ENCODE results near the gene ZNF524. TPM values are rescaled to one million over a fixed set of nuclear protein-coding genes. Genes with fewer than 3 reads are reported as not detected.

The ZNF524 gene
- total and polyA plus RNA-seq, 7 donors: 24.5 to 49.2 (median 37.1) TPM

DNA sequence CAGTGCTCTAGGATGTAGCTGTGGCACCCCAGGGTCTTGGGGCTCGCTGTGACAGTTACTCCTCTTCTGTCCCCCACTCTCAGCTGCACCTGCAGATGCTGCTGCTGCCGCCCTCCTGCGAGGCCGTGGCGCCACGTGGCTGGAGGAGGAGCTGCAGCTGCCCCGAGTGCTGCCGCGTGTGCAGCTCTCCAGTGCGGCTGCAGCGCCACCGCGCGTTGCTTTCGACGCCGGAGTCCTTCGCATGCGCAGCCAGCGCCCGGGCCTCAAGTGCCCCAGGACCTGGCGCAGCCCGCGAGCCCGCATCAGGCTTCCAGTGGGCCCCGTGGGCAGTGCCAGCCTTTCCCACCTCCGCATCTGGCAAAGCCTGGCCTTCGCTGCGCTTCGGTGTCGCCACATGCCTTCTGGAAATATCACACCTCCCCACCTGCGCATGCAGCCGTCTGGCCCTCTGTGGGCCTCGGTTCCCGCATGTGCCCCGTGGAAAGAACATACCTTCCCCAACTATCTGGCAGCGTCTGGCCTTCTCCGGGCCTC is 40.0 kb downstream of the ZNF524 start:
- peak overlapping the region; percentile 84 to 98 (median 97) for H3K27ac ChIP-seq
- 27 to 45% methylated on average over 38 of the region's 38 CpGs for WGBS, 2 donors

DNA sequence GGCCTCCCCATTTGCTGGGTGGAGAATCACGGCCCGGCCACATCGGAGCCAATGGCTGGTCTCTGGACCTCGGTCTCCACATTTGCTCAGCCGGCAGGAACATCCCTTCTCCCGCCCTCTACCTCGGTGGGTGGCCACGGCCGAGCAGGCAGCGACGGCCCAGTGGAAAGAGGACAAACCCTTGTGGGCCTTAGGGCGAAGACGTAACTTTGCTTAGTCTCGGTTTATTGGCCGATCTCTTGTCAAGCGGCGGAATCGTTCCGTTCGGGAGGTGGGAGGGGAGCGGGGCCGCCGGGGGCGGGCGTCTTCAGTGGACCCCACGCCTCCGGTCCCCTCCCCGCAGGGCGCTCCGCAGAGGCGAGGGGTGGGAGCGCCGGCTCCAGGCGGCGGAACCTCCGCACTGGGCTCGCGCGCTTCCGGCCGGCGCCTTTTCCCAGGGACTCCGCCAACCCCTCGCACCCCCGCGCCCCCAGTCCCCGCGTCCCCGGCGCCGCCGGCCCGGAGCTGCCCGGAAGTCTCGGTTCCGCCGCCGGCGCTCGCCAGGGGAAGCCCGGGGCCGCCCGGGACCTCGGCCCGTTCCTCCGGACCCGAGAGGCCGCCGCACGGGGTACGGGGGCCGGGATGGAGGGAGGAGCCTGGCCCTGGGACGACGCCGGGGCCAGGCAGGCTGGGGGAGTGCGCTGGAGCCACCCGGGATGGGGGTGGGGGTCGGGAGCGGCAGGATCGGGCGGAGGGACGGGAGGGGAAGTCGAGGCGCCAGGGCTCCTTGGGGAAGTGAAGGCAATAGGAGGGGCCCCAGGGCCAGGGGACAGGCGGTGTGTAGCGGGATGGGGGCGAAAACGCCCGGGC is 40.7 kb downstream of the ZNF524 start, which contains the start of gene ZNF580:
ZNF580 (plus strand) TSS at position 426 of the 849 bp plus-strand sequence. CDS start 1,507 bp downstream, outside the sequence.
- no peaks in the 10 kb centered on the region for H3K27me3 ChIP-seq
- TF ChIP-seq, protein P1, sequence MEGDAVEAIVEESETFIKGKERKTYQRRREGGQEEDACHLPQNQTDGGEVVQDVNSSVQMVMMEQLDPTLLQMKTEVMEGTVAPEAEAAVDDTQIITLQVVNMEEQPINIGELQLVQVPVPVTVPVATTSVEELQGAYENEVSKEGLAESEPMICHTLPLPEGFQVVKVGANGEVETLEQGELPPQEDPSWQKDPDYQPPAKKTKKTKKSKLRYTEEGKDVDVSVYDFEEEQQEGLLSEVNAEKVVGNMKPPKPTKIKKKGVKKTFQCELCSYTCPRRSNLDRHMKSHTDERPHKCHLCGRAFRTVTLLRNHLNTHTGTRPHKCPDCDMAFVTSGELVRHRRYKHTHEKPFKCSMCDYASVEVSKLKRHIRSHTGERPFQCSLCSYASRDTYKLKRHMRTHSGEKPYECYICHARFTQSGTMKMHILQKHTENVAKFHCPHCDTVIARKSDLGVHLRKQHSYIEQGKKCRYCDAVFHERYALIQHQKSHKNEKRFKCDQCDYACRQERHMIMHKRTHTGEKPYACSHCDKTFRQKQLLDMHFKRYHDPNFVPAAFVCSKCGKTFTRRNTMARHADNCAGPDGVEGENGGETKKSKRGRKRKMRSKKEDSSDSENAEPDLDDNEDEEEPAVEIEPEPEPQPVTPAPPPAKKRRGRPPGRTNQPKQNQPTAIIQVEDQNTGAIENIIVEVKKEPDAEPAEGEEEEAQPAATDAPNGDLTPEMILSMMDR (IDR thresholded peaks at IDR 0.05): no peak
- TF ChIP-seq POLR2A (IDR thresholded peaks at IDR 0.05): no peak
- TF ChIP-seq POLR2AphosphoS5 (IDR thresholded peaks at IDR 0.05): peak in 2 of 4 donors; percentile 39 to 44
- peak; percentile 83 for DNase-seq
- WGBS, 2 donors: 1% methylated on average over 89 of the region's 89 CpGs
- intact Hi-C loops (cut with DNase I): no loop called here
- peaks cover 0 to 83% (median 77%) of the 10 kb centered on the region in 4 donors for H3K4me1 ChIP-seq
- peaks cover 0 to 19% (median 2%) of the 10 kb centered on the region in 4 donors for H3K36me3 ChIP-seq
- peak within 1 kb of the TSS; percentile 84 to 98 (median 97) for H3K27ac ChIP-seq
- H3K9me3 ChIP-seq: no peaks in the 10 kb centered on the region
- H3K4me3 ChIP-seq: peak within 1 kb of the TSS; percentile 78 to 99 (median 85)

More for the DNA sequence above, 40.0 kb downstream of the ZNF524 start:
- H3K4me3 ChIP-seq: peak overlapping the region; percentile 78 to 99 (median 85)
- intact Hi-C loops (cut with DNase I): no loop called here
- H3K36me3 ChIP-seq: peaks cover 0 to 12% (median under 1%) of the 10 kb centered on the region in 4 donors
- H3K4me1 ChIP-seq: peaks cover 0 to 86% (median 80%) of the 10 kb centered on the region in 4 donors
- no peak for TF ChIP-seq POLR2A (IDR thresholded peaks at IDR 0.05)
- TF ChIP-seq POLR2AphosphoS5 (IDR thresholded peaks at IDR 0.05): peak in 2 of 4 donors; percentile 8 to 37
- TF ChIP-seq, protein P1 (IDR thresholded peaks at IDR 0.05): peak; percentile 24 to 43 (median 34)
- DNase-seq: peak; percentile 83
- H3K27me3 ChIP-seq: no peaks in the 10 kb centered on the region
- H3K9me3 ChIP-seq: no peaks in the 10 kb centered on the region

DNA sequence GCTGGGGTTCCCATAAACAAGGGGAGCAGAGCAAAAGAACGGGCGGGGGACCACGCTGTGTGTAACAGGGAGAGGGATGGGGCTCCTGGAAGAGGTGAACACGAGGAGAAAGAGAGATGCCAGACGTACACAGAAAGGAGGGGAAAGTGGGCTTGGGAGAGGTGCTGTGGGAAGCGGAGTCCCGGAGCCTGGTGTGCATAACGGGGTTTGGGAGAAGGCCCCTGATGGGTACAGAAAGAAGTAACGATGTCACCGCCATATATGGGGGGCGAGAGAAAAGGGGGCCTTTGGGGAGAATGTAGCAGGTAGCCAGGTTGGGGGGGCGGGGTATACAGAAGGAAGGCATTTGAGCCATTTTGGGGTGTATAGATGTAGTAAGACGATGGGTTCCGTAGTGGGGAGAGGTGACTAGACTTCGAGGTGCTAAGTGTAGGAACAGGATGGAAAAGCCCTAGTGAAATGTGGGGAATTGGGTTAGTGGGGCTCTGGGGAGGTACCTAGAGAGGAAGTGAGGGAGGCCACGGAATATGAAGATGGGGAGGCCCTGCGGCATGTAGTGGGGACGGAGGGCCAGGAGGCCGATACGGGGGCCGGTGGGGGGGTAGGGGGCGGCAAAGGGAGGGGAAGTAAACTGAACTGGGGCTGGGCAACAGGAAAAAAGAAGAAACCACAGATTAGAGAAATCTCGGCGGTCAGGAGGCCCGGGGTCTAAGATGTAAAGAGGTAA is 41.5 kb downstream of the ZNF524 start:
- WGBS, 2 donors: 1 to 2% methylated on average over 25 of the region's 25 CpGs
- intact Hi-C loops (cut with DNase I): no loop called here

More for the DNA sequence above, 41.5 kb downstream of the ZNF524 start:
- Histone ChIP-seq H3K9me3 (no peaks in the 10 kb centered on the region), H3K4me1 (peaks cover 0 to 75% (median 70%) of the 10 kb centered on the region in 4 donors), H3K4me3 (peak overlapping the region; percentile 78 to 99 (median 85)), H3K36me3 (peaks cover 0 to 23% (median 2%) of the 10 kb centered on the region in 4 donors), H3K27me3 (no peaks in the 10 kb centered on the region), H3K27ac (peak overlapping the region; percentile 84 to 98 (median 97))
- peak; percentile 75 for DNase-seq
- TF ChIP-seq, protein P1 (IDR thresholded peaks at IDR 0.05): no peak
- TF ChIP-seq EP300 (IDR thresholded peaks at IDR 0.05) (no peak), POLR2AphosphoS5 (IDR thresholded peaks at IDR 0.05) (peak in 2 of 4 donors; percentile 17 to 27), POLR2A (IDR thresholded peaks at IDR 0.05) (no peak)
